PC-9 (cell line): ENCODE results near the gene AGTPBP1. TPM values are rescaled to one million over a fixed set of nuclear protein-coding genes. Genes with fewer than 3 reads are reported as not detected.

Source experiments
- BruUV-seq: library from RNA; stranded (reverse); fragments of 400-500 nt; replicated peaks from 2 replicates; lab custom pipeline; 2021; lab: Mats Ljungman, UMichigan
- CTCF ChIA-PET: fragments of 300-600 bp; sonication (Branson Sonifier 250); formaldehyde crosslinking; loops from one replicate; lab custom pipeline; 2022; ENCODE audit warnings: antibody characterized with exemption; lab: Charles Lee
- POLR2A ChIA-PET: fragments of 300-600 bp; sonication (Branson Sonifier 250); formaldehyde crosslinking; loops from one replicate; lab custom pipeline; 2022; ENCODE audit warnings: antibody characterized with exemption; ENCODE audit not compliant: unreplicated experiment; lab: Charles Lee
- DNase-seq, 2 experiments: peaks; one replicate each; pipeline versions ENCODE4 v3.0.0 to v3.0.0-alpha.2; 2015 to 2022; ENCODE audit warnings: mixed read lengths in 1 of 2
- H2AFZ ChIP-seq: fragments of 200-600 bp; sonication (generic); 2 replicates; pipeline ENCODE4 v1.8.1; 2017; ENCODE audit warnings: antibody characterized with exemption
- H3F3A ChIP-seq: fragments of 200-600 bp; sonication (generic); 2 replicates; pipeline ENCODE4 v1.8.1; 2017; ENCODE audit warnings: antibody characterized with exemption, mild to moderate bottlenecking, low read depth; ENCODE audit not compliant: insufficient read depth
- H3K27ac ChIP-seq: fragments of 200-600 bp; sonication (generic); 2 replicates; pipeline ENCODE4 v1.6.1; 2016; ENCODE audit warnings: mixed run types
- H3K27me3 ChIP-seq: fragments of 200-600 bp; sonication (generic); 2 replicates; pipeline ENCODE4 v1.6.1; 2016; ENCODE audit warnings: low read depth, mixed run types; ENCODE audit not compliant: insufficient read depth
- H3K36me3 ChIP-seq: fragments of 200-600 bp; sonication (generic); 2 replicates; pipeline ENCODE4 v1.6.1; 2016; ENCODE audit warnings: low read depth, mixed run types
- H3K4me1 ChIP-seq: fragments of 200-600 bp; sonication (generic); replicated peaks from 2 replicates; pipeline ENCODE4 v1.6.1; 2016; ENCODE audit warnings: mixed run types; ENCODE audit not compliant: insufficient read depth
- H3K4me2 ChIP-seq: fragments of 200-600 bp; sonication (generic); 2 replicates; pipeline ENCODE4 v1.6.1; 2017; ENCODE audit warnings: mixed run types
- H3K4me3 ChIP-seq: fragments of 200-600 bp; sonication (generic); 2 replicates; pipeline ENCODE4 v1.6.1; 2016; ENCODE audit warnings: mixed run types
- H3K79me2 ChIP-seq: fragments of 200-600 bp; sonication (generic); 2 replicates; pipeline ENCODE4 v1.6.1; 2017; ENCODE audit warnings: low read depth, mixed run types
- H3K9me2 ChIP-seq: fragments of 200-600 bp; sonication (generic); 2 replicates; pipeline ENCODE4 v1.8.1; 2017; ENCODE audit warnings: mild to moderate bottlenecking; ENCODE audit not compliant: insufficient read depth
- H3K9me3 ChIP-seq: fragments of 200-600 bp; sonication (generic); 2 replicates; pipeline ENCODE4 v1.8.1; 2016; ENCODE audit warnings: low read depth; ENCODE audit not compliant: insufficient read depth
- H4K20me1 ChIP-seq: fragments of 200-600 bp; sonication (generic); 2 replicates; pipeline ENCODE4 v1.8.1; 2017; ENCODE audit not compliant: insufficient read depth
- EZH2 ChIP-seq: fragments of 200-600 bp; sonication (generic); IDR thresholded peaks from 2 replicates; pipeline ENCODE4 v1.8.0; 2017; ENCODE audit warnings: antibody characterized with exemption, low read depth
- intact Hi-C: fragments of 100-400 bp; cut with micrococcal nuclease; formaldehyde crosslinking; loops from one replicate; pipeline ENCODE4 v1.10.0; 2022; ENCODE audit not compliant: unreplicated experiment
- total RNA-seq: library from RNA; stranded (reverse); gene quantifications from 2 replicates; pipeline ENCODE4 v1.2.3, GENCODE V29; 2021
- TF ChIP-seq, protein P1 (sequence below): fragments of 200-600 bp; sonication (generic); conservative IDR thresholded peaks from 2 replicates; pipeline ENCODE4 v1.6.1; 2017; ENCODE audit warnings: mixed run types, antibody characterized with exemption, mild to moderate bottlenecking, moderate library complexity

Gene AGTPBP1
- total RNA-seq, 1 experiment from 2014 or later: 19.8 TPM

DNA sequence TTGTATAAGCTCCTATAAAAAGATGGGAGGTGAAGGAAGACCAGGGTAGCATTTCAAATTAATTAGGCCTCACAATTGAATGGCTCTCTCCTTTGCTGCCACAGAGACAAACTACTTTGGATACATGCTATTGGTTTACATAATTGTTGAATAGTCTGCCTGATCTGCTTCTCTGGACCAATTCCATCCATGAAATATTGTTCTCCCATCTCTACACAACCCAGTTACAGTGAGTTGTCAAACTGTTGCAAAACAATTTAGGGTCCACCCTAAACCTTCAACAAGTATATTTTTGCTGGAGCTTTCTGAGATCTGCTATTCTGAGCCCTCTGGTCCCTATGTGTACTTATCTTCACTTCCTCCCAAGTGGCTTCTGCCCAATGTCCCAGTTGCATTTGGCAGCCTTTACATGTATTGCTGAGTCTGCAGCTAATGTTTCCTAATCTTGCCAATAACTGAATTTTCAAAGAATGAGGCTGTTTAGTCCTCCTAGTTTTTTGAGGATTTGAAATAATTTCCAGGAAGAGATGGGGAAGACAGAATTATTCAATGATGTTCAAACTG, 38.9 kb downstream of the AGTPBP1 start:
- no peaks in the 10 kb centered on the region for H3K9me3 ChIP-seq
- CTCF ChIA-PET: no interaction called here
- no peaks in the 10 kb centered on the region for H3K27me3 ChIP-seq
- no peak overlapping the region for H3K4me3 ChIP-seq
- no peak overlapping the region for H2AFZ ChIP-seq
- H3K4me1 ChIP-seq: no peaks in the 10 kb centered on the region
- DNase-seq: no peak
- H3K4me2 ChIP-seq: no peak overlapping the region
- H3K27ac ChIP-seq: no peak overlapping the region
- POLR2A ChIA-PET: no interaction called here
- H3K79me2 ChIP-seq: no peaks in the 10 kb centered on the region
- TF ChIP-seq, protein P1, sequence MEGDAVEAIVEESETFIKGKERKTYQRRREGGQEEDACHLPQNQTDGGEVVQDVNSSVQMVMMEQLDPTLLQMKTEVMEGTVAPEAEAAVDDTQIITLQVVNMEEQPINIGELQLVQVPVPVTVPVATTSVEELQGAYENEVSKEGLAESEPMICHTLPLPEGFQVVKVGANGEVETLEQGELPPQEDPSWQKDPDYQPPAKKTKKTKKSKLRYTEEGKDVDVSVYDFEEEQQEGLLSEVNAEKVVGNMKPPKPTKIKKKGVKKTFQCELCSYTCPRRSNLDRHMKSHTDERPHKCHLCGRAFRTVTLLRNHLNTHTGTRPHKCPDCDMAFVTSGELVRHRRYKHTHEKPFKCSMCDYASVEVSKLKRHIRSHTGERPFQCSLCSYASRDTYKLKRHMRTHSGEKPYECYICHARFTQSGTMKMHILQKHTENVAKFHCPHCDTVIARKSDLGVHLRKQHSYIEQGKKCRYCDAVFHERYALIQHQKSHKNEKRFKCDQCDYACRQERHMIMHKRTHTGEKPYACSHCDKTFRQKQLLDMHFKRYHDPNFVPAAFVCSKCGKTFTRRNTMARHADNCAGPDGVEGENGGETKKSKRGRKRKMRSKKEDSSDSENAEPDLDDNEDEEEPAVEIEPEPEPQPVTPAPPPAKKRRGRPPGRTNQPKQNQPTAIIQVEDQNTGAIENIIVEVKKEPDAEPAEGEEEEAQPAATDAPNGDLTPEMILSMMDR: no peak
- no peak for TF ChIP-seq EZH2
- intact Hi-C loops: no loop called here
- H3K9me2 ChIP-seq: no peaks in the 10 kb centered on the region
- H3K36me3 ChIP-seq: no peaks in the 10 kb centered on the region
- H3F3A ChIP-seq: no peaks in the 10 kb centered on the region
- no TSS peak for BruUV-seq
- no peaks in the 10 kb centered on the region for H4K20me1 ChIP-seq

GRCh38 chr9:85702191-85702590, 39.6 kb downstream of the AGTPBP1 start:
- ChIA-PET CTCF (no interaction called here), POLR2A (no interaction called here)
- Histone ChIP-seq H3K9me2 (no peaks in the 10 kb centered on the region), H3F3A (no peaks in the 10 kb centered on the region), H3K36me3 (no peaks in the 10 kb centered on the region), H3K9me3 (no peaks in the 10 kb centered on the region), H3K4me2 (no peak overlapping the region), H3K79me2 (no peaks in the 10 kb centered on the region), H3K27me3 (no peaks in the 10 kb centered on the region), H3K4me1 (no peaks in the 10 kb centered on the region), H2AFZ (no peak overlapping the region), H3K4me3 (no peak overlapping the region), H3K27ac (no peak overlapping the region), H4K20me1 (no peaks in the 10 kb centered on the region)
- DNase-seq: no peak
- no TSS peak for BruUV-seq
- TF ChIP-seq EZH2: no peak
- TF ChIP-seq, protein P1: no peak
- intact Hi-C loops: no loop called here

DNA sequence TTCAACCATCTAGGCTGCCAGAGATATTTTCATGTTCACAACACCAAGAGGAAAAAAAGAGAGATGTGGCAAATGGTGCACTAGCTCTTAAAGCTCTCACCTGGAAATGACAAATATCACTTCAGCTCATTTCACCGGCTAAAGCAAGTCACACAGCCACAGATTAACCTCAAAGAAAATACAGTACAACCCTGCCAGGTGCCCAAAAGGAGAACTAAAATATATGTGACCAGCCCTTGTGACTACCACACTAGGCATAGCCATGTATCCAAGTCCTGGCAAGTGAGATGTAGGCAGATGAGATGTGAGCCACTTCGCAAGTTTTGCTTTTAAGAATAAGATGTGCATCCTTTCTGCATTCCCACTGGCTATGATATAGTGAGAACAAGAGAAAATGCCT, 41.4 kb downstream of the AGTPBP1 start:
- no TSS peak for BruUV-seq
- H3K4me3 ChIP-seq: no peak overlapping the region
- H3K79me2 ChIP-seq: no peaks in the 10 kb centered on the region
- H3K9me3 ChIP-seq: no peaks in the 10 kb centered on the region
- H3F3A ChIP-seq: no peaks in the 10 kb centered on the region
- H4K20me1 ChIP-seq: no peaks in the 10 kb centered on the region; the same call in 1 of the 2 replicates
- intact Hi-C loops: no loop called here
- no peaks in the 10 kb centered on the region for H3K36me3 ChIP-seq
- DNase-seq: no peak
- H3K4me1 ChIP-seq: no peaks in the 10 kb centered on the region
- POLR2A ChIA-PET: no interaction called here
- no peaks in the 10 kb centered on the region for H3K27me3 ChIP-seq
- CTCF ChIA-PET: interaction anchor here (0.6 kb wide), 1 partner anchor 85 kb away, joined by 7 read pairs; no protein-coding TSS in a partner anchor
- no peaks in the 10 kb centered on the region for H3K9me2 ChIP-seq
- no peak overlapping the region for H3K27ac ChIP-seq
- H2AFZ ChIP-seq: no peak overlapping the region
- H3K4me2 ChIP-seq: no peak overlapping the region
- TF ChIP-seq, protein P1: no peak
- TF ChIP-seq EZH2: no peak
